ENCODE measurements around the gene ZMAT1.
A peak's percentile ranks its signal among the peaks of the same experiment; 100 is the strongest.
"Not testable (repeated sequence)": the region's sequence is repeated elsewhere in the genome, so short reads cannot be mapped to it uniquely, and the experiment has no call there.

ZMAT1 gene

DNA sequence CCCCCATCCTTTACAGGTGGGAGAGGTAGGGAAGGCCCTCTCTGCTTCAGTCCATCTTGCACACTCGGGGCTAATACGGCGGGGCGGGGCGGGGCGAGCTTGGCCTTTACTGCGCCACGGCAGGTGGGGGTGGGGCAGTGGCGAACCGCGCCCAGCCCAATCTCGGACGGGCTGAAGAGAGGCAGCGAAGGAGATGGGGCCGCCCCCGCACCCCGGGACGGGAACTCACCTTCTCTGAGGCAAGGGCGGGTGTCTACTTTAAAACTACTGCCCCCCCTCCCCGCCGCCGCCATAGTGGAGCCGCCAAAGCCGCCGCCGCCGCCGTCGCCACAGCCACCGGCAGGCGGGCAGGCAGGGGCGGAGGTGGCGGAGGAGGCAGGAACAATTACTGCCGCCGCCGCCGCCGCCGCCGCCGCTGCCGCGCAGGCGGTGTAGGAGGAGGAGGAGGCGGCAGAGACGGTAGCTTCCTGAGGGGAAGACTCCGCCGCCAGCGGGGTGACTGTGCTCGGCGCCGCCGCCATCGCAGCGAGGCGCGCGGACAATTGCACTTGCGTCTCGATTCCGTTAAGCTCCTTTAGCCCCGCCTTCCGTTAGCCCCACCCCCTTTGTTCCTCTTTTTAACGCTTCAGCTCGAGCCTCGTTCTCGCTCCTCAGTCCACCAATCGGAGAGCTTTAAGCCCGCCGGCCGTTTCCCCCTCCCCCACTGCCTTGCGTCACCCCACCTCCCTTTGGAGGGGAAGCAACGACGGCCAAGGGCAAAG, at the start of gene ZMAT1:
TSS of gene ZMAT1 (minus strand) at position 540 of the 761 bp plus-strand sequence. CDS start at position 521, 19 bp downstream.
- peak within 1 kb of the TSS; percentile 48 for H3K9ac ChIP-seq (ENCODE audit: low read depth in 1 of 2, low read length in 2 of 2)
- H3K36me3 ChIP-seq (ENCODE audit: control insufficient read depth in 2 of 2, insufficient read depth in 2 of 2, low read length in 2 of 2): no peaks in the 10 kb centered on the region
- no peaks in the 10 kb centered on the region for H3K4me1 ChIP-seq (ENCODE audit: control insufficient read depth in 2 of 2, insufficient read depth in 2 of 2, low read length in 2 of 2)
- peaks cover 0 to 2% of the 10 kb centered on the region in 2 donors for H3K27me3 ChIP-seq (ENCODE audit: control insufficient read depth in 2 of 2, insufficient read depth in 2 of 2, low read length in 2 of 2)
- no peaks in the 10 kb centered on the region for H3K9me3 ChIP-seq (ENCODE audit: control insufficient read depth in 2 of 2, low read length in 2 of 2)
- peak within 1 kb of the TSS; percentile 48 to 69 for H3K4me3 ChIP-seq (ENCODE audit: low read length in 2 of 2)
- peak within 1 kb of the TSS; percentile 79 to 82 for H3K27ac ChIP-seq (ENCODE audit: low read depth in 2 of 2, low read length in 2 of 2)

DNA sequence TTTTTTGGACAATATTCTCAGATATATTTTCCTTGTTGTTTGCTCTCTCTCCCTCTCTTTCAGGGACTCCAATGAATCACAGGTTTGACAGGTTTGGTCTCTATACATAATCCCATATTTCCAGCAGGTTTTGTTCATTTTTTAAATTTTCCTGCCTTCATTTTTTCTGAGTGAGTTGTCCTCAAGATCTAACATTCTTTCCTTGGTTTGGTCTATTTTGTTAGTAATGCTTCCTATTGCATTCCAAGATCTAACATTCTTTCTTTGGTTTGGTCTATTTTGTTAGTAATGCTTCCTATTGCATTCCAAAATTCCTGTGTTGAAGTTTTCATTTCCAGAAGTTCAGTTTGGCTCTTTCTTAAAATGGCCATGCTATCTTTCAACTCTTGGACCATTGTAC, 45.3 kb upstream of the ZMAT1 start:
- no peaks in the 10 kb centered on the region for H3K27me3 ChIP-seq (ENCODE audit: control insufficient read depth in 2 of 2, insufficient read depth in 2 of 2, low read length in 2 of 2)
- no peak overlapping the region for H3K9ac ChIP-seq (ENCODE audit: low read depth in 1 of 2, low read length in 2 of 2)
- H3K36me3 ChIP-seq (ENCODE audit: control insufficient read depth in 2 of 2, insufficient read depth in 2 of 2, low read length in 2 of 2): no peaks in the 10 kb centered on the region
- no peaks in the 10 kb centered on the region for H3K9me3 ChIP-seq (ENCODE audit: control insufficient read depth in 2 of 2, low read length in 2 of 2)
- no peak overlapping the region for H3K27ac ChIP-seq (ENCODE audit: low read depth in 2 of 2, low read length in 2 of 2)
- H3K4me1 ChIP-seq (ENCODE audit: control insufficient read depth in 2 of 2, insufficient read depth in 2 of 2, low read length in 2 of 2): no peaks in the 10 kb centered on the region
- no peak overlapping the region for H3K4me3 ChIP-seq (ENCODE audit: low read length in 2 of 2)

DNA sequence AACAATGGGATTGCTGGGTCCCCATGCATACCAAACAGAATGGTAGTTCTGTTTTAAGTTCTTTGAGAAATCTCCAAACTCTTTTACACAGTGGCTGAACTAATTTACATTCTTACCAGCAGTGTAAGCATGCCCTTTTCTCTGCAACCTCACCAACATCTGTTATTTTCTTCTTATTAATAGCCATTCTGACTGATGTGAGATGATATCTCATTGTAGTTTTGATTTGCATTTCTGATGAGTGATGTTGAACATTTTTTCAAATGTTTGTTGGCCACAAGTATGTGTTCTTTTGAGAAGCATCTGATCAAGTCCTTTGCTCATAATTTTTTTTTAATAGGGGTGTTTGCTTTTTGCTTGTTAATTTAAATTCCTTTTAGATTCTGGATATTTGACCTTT, 41.2 kb upstream of the ZMAT1 start:
- Histone ChIP-seq H3K27ac (ENCODE audit: low read depth in 2 of 2, low read length in 2 of 2) (no peak overlapping the region), H3K4me1 (ENCODE audit: control insufficient read depth in 2 of 2, insufficient read depth in 2 of 2, low read length in 2 of 2) (no peaks in the 10 kb centered on the region), H3K27me3 (ENCODE audit: control insufficient read depth in 2 of 2, insufficient read depth in 2 of 2, low read length in 2 of 2) (no peaks in the 10 kb centered on the region), H3K36me3 (ENCODE audit: control insufficient read depth in 2 of 2, insufficient read depth in 2 of 2, low read length in 2 of 2) (no peaks in the 10 kb centered on the region), H3K4me3 (ENCODE audit: low read length in 2 of 2) (no peak overlapping the region), H3K9me3 (ENCODE audit: control insufficient read depth in 2 of 2, low read length in 2 of 2) (no peaks in the 10 kb centered on the region), H3K9ac (ENCODE audit: low read depth in 1 of 2, low read length in 2 of 2) (no peak overlapping the region)

DNA sequence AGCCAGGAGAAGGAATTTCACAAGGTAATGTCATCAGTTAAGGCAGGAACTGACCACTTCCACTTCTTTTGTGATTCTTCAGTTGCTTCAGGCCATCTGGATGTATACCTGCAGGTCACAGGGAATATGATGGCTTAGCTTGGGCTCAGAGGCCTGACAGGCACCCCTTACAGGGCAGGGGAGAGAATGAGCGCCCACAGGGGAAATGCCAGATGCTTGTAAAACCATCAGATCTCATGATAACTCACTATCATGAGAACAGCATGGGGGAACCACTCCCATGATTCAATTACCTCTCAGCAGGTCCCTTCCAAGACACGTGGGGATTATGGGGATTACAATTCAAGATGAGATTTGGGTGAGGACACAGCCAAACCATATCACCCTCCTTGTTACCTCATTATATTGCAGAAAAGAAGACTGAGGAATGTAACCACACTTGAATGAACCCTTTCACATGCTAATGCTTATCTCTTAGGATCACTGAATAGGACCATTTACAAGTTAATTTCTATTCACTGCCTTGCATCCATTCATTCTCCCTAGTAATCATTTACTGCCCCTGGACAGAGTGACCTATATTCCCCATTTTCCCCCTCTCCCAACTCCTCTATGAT, 33.2 kb upstream of the ZMAT1 start:
- not testable (repeated sequence) for H3K27me3 ChIP-seq (ENCODE audit: control insufficient read depth in 2 of 2, insufficient read depth in 2 of 2, low read length in 2 of 2); H3K4me3 ChIP-seq (ENCODE audit: low read length in 2 of 2); H3K9me3 ChIP-seq (ENCODE audit: control insufficient read depth in 2 of 2, low read length in 2 of 2); H3K36me3 ChIP-seq (ENCODE audit: control insufficient read depth in 2 of 2, insufficient read depth in 2 of 2, low read length in 2 of 2); H3K9ac ChIP-seq (ENCODE audit: low read depth in 1 of 2, low read length in 2 of 2); H3K4me1 ChIP-seq (ENCODE audit: control insufficient read depth in 2 of 2, insufficient read depth in 2 of 2, low read length in 2 of 2); H3K27ac ChIP-seq (ENCODE audit: low read depth in 2 of 2, low read length in 2 of 2)

DNA sequence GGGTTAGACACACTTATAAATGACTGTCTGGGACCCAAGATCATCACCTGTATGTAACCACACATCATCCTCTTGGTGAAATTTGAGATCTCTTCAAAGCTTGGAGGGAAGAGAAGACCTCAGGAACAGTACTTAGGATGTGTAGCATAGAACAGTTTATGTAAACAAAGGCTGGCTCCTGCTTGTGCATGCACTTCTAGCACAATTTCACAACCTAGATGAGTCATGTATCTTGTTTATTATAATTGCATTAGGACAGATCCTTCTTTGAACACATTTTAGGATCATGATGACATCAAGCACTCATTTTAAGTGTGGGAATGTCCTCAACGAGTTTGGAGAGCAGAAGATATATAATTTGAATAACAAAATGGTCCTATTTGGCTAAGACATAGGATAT, 26.3 kb upstream of the ZMAT1 start:
- Histone ChIP-seq H3K27ac (ENCODE audit: low read depth in 2 of 2, low read length in 2 of 2) (no peak overlapping the region), H3K4me1 (ENCODE audit: control insufficient read depth in 2 of 2, insufficient read depth in 2 of 2, low read length in 2 of 2) (no peaks in the 10 kb centered on the region), H3K36me3 (ENCODE audit: control insufficient read depth in 2 of 2, insufficient read depth in 2 of 2, low read length in 2 of 2) (no peaks in the 10 kb centered on the region), H3K27me3 (ENCODE audit: control insufficient read depth in 2 of 2, insufficient read depth in 2 of 2, low read length in 2 of 2) (peaks cover 0 to 4% of the 10 kb centered on the region in 2 donors), H3K9ac (ENCODE audit: low read depth in 1 of 2, low read length in 2 of 2) (no peak overlapping the region), H3K4me3 (ENCODE audit: low read length in 2 of 2) (no peak overlapping the region), H3K9me3 (ENCODE audit: control insufficient read depth in 2 of 2, low read length in 2 of 2) (no peaks in the 10 kb centered on the region)

DNA sequence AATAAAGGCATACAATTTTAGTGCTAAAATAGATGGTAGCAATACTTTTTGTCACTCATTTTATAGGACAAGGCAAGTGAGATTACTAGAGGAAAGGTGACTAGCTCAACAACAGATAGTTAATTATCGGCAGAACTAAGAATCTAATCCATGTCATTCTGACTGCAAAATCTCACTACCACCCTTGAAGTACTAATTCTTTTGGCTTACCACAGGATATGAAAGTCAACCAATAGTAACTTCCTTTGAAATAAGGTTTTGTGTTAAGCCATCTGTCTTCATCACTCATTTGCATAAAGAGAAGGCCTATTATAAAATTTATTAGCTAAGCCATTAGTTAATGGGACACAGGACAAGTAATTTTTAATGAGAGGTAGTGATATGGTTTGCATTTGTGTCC, 25.3 kb upstream of the ZMAT1 start:
- H3K36me3 ChIP-seq (ENCODE audit: control insufficient read depth in 2 of 2, insufficient read depth in 2 of 2, low read length in 2 of 2): no peaks in the 10 kb centered on the region
- no peak overlapping the region for H3K27ac ChIP-seq (ENCODE audit: low read depth in 2 of 2, low read length in 2 of 2)
- H3K27me3 ChIP-seq (ENCODE audit: control insufficient read depth in 2 of 2, insufficient read depth in 2 of 2, low read length in 2 of 2): peaks cover 0 to 4% of the 10 kb centered on the region in 2 donors
- no peaks in the 10 kb centered on the region for H3K9me3 ChIP-seq (ENCODE audit: control insufficient read depth in 2 of 2, low read length in 2 of 2)
- H3K4me1 ChIP-seq (ENCODE audit: control insufficient read depth in 2 of 2, insufficient read depth in 2 of 2, low read length in 2 of 2): no peaks in the 10 kb centered on the region
- H3K4me3 ChIP-seq (ENCODE audit: low read length in 2 of 2): no peak overlapping the region
- H3K9ac ChIP-seq (ENCODE audit: low read depth in 1 of 2, low read length in 2 of 2): no peak overlapping the region

DNA sequence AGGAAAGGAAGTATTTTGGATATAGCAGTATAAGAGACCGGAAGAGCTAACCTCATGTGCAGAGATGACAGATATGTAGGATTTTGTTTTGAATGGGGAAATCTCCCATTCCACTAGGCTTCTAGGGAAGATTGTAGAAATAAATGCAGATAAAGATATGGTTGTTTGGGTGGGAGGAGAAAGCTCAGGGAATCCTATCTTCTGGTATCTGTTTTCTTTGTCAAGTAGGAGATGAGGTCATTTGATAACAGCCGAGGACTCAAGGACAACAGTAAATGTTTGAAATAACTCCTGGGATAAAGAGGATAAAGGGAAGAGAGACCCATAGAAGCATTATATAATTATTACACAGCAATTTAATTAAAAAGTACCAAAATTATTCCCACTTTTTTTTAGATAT, 24.7 kb upstream of the ZMAT1 start:
- Histone ChIP-seq H3K4me1 (ENCODE audit: control insufficient read depth in 2 of 2, insufficient read depth in 2 of 2, low read length in 2 of 2) (no peaks in the 10 kb centered on the region), H3K36me3 (ENCODE audit: control insufficient read depth in 2 of 2, insufficient read depth in 2 of 2, low read length in 2 of 2) (no peaks in the 10 kb centered on the region), H3K9me3 (ENCODE audit: control insufficient read depth in 2 of 2, low read length in 2 of 2) (no peaks in the 10 kb centered on the region), H3K27me3 (ENCODE audit: control insufficient read depth in 2 of 2, insufficient read depth in 2 of 2, low read length in 2 of 2) (peaks cover 0 to 4% of the 10 kb centered on the region in 2 donors), H3K27ac (ENCODE audit: low read depth in 2 of 2, low read length in 2 of 2) (no peak overlapping the region), H3K9ac (ENCODE audit: low read depth in 1 of 2, low read length in 2 of 2) (no peak overlapping the region), H3K4me3 (ENCODE audit: low read length in 2 of 2) (no peak overlapping the region)

DNA sequence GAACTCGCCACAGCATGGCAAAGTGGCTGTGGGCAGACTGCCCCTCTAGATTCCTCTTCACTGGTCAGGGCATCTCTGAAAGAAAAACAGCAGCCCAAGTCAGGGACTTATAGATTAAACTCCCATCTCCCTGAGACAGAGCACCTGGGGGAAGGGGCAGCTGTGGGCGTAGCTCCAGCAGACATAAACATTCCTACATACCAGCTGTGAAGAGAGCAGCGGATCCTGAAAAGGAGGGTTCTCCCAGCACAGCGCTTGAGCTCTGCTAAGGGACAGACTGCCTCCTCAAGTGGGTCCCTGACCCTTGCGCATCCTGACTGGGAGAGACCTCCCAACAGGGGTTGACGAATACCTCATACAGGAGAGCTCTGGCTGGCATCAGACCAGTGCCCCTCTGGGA, 18.8 kb upstream of the ZMAT1 start:
- Histone ChIP-seq H3K4me1 (ENCODE audit: control insufficient read depth in 2 of 2, insufficient read depth in 2 of 2, low read length in 2 of 2) (no peaks in the 10 kb centered on the region), H3K27me3 (ENCODE audit: control insufficient read depth in 2 of 2, insufficient read depth in 2 of 2, low read length in 2 of 2) (peaks cover 0 to 3% of the 10 kb centered on the region in 2 donors), H3K4me3 (ENCODE audit: low read length in 2 of 2) (no peak overlapping the region), H3K9ac (ENCODE audit: low read depth in 1 of 2, low read length in 2 of 2) (no peak overlapping the region), H3K36me3 (ENCODE audit: control insufficient read depth in 2 of 2, insufficient read depth in 2 of 2, low read length in 2 of 2) (no peaks in the 10 kb centered on the region), H3K27ac (ENCODE audit: low read depth in 2 of 2, low read length in 2 of 2) (no peak overlapping the region), H3K9me3 (ENCODE audit: control insufficient read depth in 2 of 2, low read length in 2 of 2) (no peaks in the 10 kb centered on the region)

DNA sequence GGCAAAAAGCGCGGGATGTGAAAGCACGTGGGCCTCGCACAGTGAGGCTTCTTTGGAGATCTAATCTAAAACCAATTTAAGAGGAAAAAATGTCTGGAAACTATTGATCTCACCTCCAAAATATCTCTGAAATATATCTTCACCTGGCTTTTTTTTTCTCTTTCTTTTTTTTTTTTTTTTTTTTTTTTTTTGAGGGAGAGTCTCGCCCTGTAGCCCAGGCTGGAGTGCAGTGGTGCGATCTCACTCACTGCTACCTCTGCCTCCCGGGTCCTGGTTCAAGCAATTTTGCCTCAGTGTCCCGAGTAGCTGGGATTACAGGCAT, 383 bp upstream of the ZMAT1 start:
- H3K27me3 ChIP-seq (ENCODE audit: control insufficient read depth in 2 of 2, insufficient read depth in 2 of 2, low read length in 2 of 2): peaks cover 0 to 2% of the 10 kb centered on the region in 2 donors
- no peaks in the 10 kb centered on the region for H3K4me1 ChIP-seq (ENCODE audit: control insufficient read depth in 2 of 2, insufficient read depth in 2 of 2, low read length in 2 of 2)
- peak overlapping the region in 1 of 2 donors; percentile 60 for H3K4me3 ChIP-seq (ENCODE audit: low read length in 2 of 2)
- H3K9ac ChIP-seq (ENCODE audit: low read depth in 1 of 2, low read length in 2 of 2): no peak overlapping the region
- H3K27ac ChIP-seq (ENCODE audit: low read depth in 2 of 2, low read length in 2 of 2): peak overlapping the region; percentile 79 to 82
- no peaks in the 10 kb centered on the region for H3K36me3 ChIP-seq (ENCODE audit: control insufficient read depth in 2 of 2, insufficient read depth in 2 of 2, low read length in 2 of 2)
- H3K9me3 ChIP-seq (ENCODE audit: control insufficient read depth in 2 of 2, low read length in 2 of 2): no peaks in the 10 kb centered on the region

DNA sequence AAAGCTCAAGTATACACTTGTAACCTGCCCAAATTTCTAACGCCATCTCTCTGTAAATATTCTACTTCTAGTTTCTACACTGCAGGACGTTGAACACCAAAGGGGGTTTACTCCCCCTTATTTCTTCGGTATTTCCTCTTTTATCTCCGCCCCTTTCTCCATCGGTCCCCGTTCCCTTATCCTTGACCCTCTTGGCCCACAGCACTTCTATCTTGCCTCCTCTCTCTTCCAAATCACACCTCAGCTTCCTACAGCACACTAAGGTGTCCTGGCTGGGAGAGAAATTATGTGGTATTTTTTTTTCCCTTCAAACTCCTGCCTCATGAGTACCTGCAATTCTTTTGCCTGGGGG, 715 bp downstream of the ZMAT1 start:
- Histone ChIP-seq H3K36me3 (ENCODE audit: control insufficient read depth in 2 of 2, insufficient read depth in 2 of 2, low read length in 2 of 2) (no peaks in the 10 kb centered on the region), H3K4me3 (ENCODE audit: low read length in 2 of 2) (peak overlapping the region in 1 of 2 donors; percentile 69), H3K27me3 (ENCODE audit: control insufficient read depth in 2 of 2, insufficient read depth in 2 of 2, low read length in 2 of 2) (peaks cover 0 to 2% of the 10 kb centered on the region in 2 donors), H3K4me1 (ENCODE audit: control insufficient read depth in 2 of 2, insufficient read depth in 2 of 2, low read length in 2 of 2) (no peaks in the 10 kb centered on the region), H3K27ac (ENCODE audit: low read depth in 2 of 2, low read length in 2 of 2) (peak overlapping the region; percentile 79 to 82), H3K9ac (ENCODE audit: low read depth in 1 of 2, low read length in 2 of 2) (peak overlapping the region in 1 of 2 donors; percentile 48), H3K9me3 (ENCODE audit: control insufficient read depth in 2 of 2, low read length in 2 of 2) (no peaks in the 10 kb centered on the region)
